AML-193 (cell line): Measurements from ENCODE around the gene MAGEB1.

Experiments used
- DNase-seq, 2 experiments: peaks; one replicate each; lab custom pipeline; 2025; lab: John Stamatoyannopoulos, UW

Gene MAGEB1, protein sequence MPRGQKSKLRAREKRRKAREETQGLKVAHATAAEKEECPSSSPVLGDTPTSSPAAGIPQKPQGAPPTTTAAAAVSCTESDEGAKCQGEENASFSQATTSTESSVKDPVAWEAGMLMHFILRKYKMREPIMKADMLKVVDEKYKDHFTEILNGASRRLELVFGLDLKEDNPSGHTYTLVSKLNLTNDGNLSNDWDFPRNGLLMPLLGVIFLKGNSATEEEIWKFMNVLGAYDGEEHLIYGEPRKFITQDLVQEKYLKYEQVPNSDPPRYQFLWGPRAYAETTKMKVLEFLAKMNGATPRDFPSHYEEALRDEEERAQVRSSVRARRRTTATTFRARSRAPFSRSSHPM

DNA sequence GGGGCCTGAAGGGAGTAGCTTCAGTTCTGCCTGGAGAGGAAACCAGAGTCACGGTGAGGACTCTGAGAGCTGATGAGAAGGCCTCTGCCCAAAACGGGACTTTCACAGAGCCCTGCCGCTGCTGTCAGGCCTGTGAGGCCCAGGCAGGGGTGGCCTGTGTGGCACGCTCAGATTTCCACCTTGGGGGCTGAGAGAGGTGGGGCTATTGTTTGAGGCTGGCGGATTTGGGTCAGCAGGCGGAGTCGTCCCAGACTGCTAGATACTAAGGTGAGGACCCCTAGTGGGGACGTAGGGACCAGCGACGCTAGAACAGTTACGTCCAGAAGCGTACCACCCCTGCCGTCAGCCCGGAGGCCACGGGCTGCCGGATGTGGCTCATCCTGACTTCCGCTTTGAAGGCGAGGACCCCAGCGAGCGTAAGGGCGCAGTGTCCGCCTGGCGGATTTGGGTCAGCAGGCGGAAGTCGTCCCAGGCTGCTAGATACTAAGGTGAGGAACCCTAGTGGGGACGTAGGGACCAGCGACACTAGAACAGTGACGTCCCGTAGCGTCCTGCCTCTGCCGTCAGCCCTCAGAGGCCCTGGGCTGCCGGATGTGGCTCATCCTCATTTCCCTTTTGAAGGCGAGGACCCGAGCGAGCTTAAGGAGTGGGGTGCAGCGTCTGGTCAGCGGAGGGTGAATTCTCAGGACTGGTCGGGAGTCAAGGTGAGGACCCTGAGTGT lies at the start of gene MAGEB1:
TSS of gene MAGEB1 (plus strand) at position 378 of the 721 bp plus-strand sequence. CDS start 3,348 bp downstream, outside the sequence.
- DNase-seq = no peak

- DNase-seq = no peak
Observed at GRCh38 chrX:30212172-30212571, 34.8 kb upstream of the MAGEB1 start.

DNA sequence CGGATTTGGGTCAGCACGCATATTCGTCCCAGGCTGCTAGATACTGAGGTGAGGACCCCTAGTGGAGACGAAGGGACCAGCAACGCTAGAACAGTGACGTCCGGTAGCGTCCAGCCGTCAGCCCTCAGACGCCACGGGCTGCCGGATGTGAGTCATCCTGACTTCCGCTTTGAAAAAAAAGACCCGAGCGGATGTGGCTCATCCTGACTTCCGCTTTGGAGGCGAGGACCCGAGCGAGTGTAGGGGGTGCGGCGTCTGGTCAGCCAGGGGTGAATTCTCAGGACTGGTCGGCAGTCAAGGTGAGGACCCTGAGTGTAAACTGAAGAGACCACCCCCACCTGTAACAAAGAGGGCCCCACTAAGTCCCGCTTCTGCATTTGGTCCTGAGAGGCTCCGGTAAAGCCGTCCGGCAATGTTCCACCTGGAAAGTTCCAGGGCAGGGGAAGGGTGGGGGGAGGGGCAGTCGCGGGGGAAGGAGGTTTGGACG lies 31.5 kb upstream of the MAGEB1 start, which contains the start of gene MAGEB2:
TSS of gene MAGEB2 (plus strand) at position 207 of the 487 bp plus-strand sequence. CDS start 3,018 bp downstream, outside the sequence.
- no peak for DNase-seq

DNA sequence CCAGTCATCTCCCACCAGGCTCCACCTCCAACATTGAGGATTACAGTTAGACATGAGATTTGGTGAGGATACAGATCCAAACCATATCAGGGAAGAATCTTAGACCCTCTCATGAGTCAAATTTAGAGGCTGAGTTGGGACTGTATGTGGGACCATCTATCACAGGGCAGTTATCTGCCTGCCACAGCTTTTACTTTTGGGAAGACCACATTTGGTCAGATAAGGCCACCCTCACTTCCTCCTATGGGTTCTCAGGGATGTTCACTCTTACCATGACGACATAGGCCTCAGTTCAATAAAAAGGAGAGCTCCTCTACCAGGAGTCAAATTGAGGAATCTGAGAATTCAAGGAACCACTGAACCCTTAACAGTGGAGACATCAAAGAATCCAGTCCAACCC lies 29.5 kb upstream of the MAGEB1 start:
- no peak for DNase-seq

DNA sequence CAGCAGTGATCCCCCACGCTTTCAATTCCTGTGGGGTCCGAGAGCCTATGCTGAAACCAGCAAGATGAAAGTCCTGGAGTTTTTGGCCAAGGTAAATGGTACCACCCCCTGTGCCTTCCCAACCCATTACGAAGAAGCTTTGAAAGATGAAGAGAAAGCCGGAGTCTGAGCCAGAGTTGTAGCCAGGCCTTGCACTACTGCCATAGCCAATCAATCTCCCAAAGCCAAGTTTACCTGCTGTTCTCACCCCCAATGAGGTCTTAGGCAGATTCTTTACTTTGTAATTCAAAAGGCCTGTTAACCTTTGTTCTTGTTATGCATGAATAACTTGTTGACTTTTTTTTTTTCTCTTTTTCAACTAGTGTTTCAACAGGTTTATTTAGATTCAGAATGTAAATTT lies 27.6 kb upstream of the MAGEB1 start:
- DNase-seq = no peak

DNA sequence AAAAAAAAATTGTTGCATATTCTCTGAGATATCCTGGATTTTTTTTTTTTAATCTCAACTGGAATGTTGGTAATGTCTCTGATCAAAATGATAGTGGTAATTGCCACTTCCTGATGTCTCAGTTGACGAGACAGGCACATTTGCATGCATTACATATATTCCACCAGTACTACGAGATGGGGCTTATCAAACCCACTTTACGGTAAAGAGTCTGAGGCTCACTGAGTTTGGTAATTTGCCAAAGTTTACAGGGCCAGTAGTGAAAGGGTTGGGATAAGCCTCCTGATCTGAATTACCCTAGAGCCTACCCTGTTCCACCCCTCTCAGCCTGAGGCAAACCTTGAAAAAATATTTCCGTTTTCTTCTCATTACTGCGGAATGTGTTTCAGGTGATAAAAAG lies 26.3 kb upstream of the MAGEB1 start:
- no peak for DNase-seq

GRCh38 chrX:30224536-30224935 lies 22.4 kb upstream of the MAGEB1 start:
- no peak for DNase-seq

- DNase-seq = no peak
Observed at GRCh38 chrX:30228526-30228925, 18.4 kb upstream of the MAGEB1 start.

- no peak for DNase-seq
Observed at GRCh38 chrX:30230395-30230794, 16.6 kb upstream of the MAGEB1 start, which contains the start of gene MAGEB3. TSS of gene MAGEB3 (plus strand) at chrX:30230657. CDS start at chrX:30235925, 5,268 bp downstream.

DNA sequence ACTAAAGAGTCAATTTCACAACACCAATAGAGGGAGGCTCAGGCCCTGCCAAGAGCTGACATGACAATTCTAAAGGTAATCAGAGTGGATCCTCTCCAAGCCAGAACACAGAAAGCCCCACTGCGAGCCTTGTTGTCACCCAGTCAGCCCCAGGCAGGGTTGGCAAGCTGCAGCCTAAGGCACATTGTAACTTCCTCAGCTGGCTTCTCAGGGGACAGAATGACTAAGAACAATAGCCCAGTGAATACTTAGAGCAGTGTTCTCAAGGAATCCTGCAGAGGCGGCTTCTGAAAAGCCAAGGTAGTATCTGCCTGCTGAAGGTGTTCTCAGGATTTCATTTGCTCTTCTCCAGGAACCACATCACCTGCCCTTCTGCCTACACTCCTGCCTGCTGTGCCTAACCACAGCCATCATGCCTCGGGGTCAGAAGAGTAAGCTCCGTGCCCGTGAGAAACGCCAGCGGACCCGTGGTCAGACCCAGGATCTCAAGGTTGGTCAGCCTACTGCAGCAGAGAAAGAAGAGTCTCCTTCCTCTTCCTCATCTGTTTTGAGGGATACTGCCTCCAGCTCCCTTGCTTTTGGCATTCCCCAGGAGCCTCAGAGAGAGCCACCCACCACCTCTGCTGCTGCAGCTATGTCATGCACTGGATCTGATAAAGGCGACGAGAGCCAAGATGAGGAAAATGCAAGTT lies 5.1 kb upstream of the MAGEB1 start, which contains the start of gene MAGEB4:
TSS of gene MAGEB4 (plus strand) at position 277 of the 692 bp plus-strand sequence. CDS start at position 413, 136 bp downstream.
- DNase-seq = no peak

GRCh38 chrX:30248854-30249253 lies 1.9 kb downstream of the MAGEB1 start:
- no peak for DNase-seq

DNA sequence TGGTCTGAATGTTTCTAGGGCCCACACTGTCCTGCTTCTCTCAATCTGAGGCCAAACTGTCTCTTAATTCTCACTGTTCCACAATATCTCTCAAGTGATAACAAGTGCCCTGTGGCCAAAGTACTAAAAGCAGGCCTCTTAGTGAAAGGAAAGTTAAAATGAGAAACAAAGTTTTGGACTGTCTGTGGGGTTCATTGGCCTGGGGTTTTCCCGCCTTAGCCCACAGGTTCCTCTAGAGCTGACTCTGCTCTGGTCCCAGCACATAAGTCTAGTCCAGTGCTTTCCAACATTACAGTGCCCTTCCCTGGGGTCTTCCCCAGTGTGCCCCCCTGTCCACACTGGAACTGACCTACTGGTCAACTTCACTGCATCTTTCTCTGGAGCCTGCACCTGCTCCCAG lies 6.3 kb downstream of the MAGEB1 start:
- no peak for DNase-seq

DNA sequence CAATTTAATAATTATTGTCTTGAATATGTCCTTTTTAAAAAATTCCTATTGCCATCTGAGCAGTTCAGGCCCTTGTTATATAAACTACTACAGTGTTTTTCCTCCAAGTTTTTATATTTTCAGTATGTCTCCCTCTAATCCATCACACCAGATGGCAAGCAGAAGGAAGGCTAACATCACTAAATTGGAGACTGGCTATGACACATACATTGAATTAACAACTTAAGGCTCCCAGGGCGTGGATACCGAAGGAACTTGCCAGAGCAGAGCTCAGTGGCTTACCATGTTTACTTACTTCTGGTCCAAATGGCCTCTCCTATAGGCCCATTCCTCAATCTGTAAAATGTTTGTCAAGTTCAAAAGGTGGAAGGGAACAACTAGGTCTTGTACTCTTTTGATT lies 13.0 kb downstream of the MAGEB1 start:
- no peak for DNase-seq

DNA sequence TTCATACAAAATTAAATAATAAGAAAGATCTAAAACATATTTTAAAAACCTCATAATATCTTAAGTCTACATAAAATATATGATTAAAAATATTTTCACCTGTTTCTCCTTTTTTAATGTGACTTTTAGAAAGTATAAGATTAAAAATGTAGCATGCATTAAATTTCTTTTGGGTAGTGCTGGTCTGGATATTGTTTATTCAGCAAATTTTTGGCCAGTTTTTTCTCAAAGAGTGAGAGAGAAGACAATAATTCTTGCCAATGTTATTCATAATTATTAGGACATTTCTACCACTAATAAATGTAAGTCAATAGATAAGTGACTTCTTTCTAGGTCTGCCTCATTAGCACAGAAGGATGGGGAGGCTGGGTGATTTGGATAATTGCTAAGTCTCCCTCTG lies 14.1 kb downstream of the MAGEB1 start:
- DNase-seq = no peak

GRCh38 chrX:30262763-30263162 lies 15.8 kb downstream of the MAGEB1 start:
- DNase-seq = no peak

DNA sequence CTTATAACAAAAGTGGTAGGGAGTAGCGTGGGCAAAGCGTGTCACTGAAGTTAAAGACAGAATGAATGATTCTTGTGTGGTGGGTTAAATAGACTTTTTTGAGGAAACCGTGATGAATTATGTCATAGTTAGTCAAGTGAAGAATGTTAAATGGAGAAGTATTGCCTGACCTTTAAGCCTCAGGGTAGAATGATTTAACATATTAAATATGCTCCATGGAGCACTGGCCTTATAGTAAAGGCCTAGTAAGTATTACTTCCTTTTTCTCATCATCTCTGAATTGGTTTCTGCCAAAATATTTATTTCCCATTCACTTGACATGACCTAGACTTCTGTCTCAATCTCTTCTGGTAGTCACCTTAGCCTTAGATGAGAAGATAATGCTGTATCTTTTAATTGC lies 23.7 kb downstream of the MAGEB1 start:
- DNase-seq = no peak

- no peak for DNase-seq
Observed at GRCh38 chrX:30275498-30275897, 28.6 kb downstream of the MAGEB1 start.

- no peak for DNase-seq
Observed at GRCh38 chrX:30278365-30278764, 31.4 kb downstream of the MAGEB1 start.

DNA sequence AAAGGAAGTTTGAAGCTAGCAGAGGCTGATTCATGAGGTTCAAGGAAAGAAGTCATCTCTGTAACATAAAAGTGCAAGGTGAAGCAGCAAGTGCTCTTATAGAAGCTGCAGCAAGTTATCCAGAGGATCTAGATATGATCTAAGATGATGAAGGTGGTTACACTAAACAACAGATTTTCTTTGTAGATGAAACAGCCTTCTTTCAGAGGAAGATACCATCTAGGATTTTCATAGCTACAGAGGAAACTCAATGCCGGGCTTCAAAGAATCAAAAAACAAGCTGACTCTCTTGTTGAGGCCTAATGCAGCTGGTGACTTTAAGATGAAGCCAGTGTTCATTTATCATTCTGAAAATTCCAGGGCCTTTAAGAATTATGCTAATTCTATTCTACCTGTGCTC lies 33.5 kb downstream of the MAGEB1 start:
- no peak for DNase-seq

GRCh38 chrX:30282527-30282926 lies 35.6 kb downstream of the MAGEB1 start:
- DNase-seq = no peak

GRCh38 chrX:30283456-30284200 lies 36.7 kb downstream of the MAGEB1 start:
- peak in 1 of 2 experiments; percentile 14 for DNase-seq
